ENCODE data around the gene MYADML2. TPM values are rescaled to one million over a fixed set of nuclear protein-coding genes. Genes with fewer than 3 reads are reported as not detected.

MYADML2 gene
- total RNA-seq, 1 donor from 2014 or later = not detected

DNA sequence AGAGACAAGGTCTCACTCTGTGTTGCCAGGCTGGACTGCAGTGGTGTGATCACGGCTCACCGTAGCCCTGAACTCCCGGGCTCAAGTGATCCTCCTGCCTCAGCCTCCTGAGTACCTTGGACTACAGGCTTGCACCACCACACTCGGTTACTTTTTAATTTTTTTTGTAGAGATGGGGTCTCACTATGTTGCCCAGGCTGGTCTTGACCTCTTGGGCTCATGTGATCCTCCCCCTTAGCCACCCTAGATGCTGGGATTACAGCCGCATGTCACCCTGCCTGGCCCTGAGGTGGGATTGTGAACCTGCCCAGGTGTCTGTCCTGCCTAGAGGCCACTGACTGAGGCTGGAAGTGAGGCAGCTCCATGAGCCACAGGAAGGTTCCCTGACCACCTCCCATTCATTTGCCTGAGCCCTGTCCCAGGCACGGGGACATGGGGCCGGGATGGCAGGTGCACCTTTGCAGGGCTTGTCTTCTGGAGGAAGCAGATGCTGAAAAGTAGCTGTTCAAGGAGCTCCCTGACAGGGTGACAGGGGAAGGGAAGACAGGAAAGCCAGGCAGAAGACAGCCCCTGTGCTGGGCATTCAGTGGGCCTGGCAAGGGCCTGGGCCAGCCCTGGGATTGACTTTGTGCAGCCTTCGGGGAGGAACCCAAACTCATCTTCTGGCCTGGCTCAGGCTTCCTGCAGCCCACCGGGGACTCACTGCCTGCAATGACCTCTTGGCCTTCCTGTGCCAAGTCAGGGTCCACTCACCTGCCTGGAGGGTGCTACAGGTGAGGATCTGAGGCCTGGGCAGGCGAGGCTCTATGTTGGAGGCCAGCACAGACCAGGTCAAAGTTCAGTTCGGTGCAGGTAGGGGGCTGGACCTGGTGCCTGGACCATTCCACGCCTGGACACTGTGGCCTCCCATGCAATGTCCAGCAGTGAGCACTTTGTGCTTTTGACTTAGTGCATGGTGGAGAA is 22.1 kb upstream of the MYADML2 start:
- Mint-ChIP-seq H3K36me3 (ENCODE audit: low read depth) (no peaks in the 10 kb centered on the region), H3K4me3 (ENCODE audit: low read depth) (no peak overlapping the region), H3K9me3 (peaks cover 4% of the 10 kb centered on the region), H3K27ac (no peak overlapping the region), H3K4me1 (ENCODE audit: low read depth) (peaks cover 3% of the 10 kb centered on the region), H3K27me3 (ENCODE audit: low read depth) (peaks cover 11% of the 10 kb centered on the region)
- DNase-seq (ENCODE audit: low spot score) = no peak
- intact Hi-C loops (cut with micrococcal nuclease) = loop anchor here (1.0 kb wide), 1 partner anchor 8 kb away; the partner anchor contains the start of gene ASPSCR1

DNA sequence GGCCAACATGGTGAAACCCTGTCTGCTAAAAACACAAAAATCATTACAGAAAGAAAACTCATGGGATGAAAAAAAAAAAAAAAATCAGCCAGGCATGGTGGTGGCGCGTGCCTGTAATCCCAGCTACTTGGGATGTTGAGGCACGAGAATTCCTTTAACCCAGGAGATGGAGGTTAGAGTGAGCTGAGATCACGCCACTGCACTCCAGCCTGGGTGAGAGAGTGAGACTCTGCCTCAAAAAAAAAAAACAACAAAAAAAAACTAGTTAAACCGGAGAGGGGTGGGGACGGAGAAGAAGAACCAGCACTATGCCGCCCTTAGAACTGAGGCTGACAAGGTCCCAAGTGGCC is 21.3 kb upstream of the MYADML2 start:
- H3K9me3 Mint-ChIP-seq = peaks cover 2% of the 10 kb centered on the region
- peaks cover 15% of the 10 kb centered on the region for H3K27me3 Mint-ChIP-seq (ENCODE audit: low read depth)
- H3K27ac Mint-ChIP-seq = no peak overlapping the region
- H3K36me3 Mint-ChIP-seq (ENCODE audit: low read depth) = no peaks in the 10 kb centered on the region
- peaks cover 3% of the 10 kb centered on the region for H3K4me1 Mint-ChIP-seq (ENCODE audit: low read depth)
- H3K4me3 Mint-ChIP-seq (ENCODE audit: low read depth) = peak overlapping the region; percentile 58
- DNase-seq (ENCODE audit: low spot score) = no peak
- intact Hi-C loops (cut with micrococcal nuclease) = loop anchor here (1.0 kb wide), 1 partner anchor 9 kb away; the partner anchor contains the start of gene ASPSCR1

DNA sequence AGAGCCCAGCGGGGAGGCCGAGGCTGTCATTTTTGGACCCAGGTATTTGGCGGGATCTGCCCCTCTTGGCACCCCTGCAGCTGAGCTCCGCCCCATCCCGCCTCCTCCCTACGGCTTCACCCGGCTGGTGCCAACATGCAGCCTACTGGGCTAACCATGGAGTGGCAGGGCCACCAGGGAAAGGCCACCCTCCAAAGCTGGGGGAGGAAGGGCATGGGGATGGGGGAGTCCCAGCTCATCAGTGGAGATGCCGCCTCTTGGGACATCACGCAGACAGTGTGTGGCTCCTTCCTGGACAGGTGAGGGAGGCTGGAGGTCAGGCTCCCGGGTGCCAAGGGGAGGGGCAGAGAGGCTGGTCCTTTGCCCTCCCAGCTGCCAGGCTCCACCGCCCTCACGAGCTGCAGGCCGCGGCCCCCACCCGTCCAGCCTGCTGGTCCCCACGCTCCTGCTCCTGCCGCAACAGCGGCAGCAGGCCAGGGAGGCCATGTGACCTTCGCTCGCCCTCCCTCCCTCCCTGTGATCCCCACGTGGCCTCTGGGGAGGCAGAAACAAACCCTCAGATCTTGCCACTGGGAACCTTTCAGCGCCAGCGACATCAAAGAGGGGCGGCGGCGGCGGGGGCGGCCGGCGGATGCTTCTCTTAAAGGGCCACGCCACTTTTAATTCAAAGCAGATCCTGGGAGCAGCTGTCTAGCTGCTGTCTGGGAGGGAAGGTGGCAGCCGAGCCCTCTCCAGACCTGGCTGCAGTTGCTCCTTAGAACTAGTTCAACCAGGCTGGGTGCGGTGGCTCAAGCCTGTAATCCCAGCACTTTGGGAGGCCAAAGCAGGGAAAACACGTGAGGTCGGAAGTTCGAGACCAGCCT is 20.7 kb upstream of the MYADML2 start:
- intact Hi-C loops (cut with micrococcal nuclease) = loop anchor here (1.0 kb wide), 1 partner anchor 10 kb away; the partner anchor contains the start of gene ASPSCR1
- H3K36me3 Mint-ChIP-seq (ENCODE audit: low read depth) = no peaks in the 10 kb centered on the region
- no peaks in the 10 kb centered on the region for H3K9me3 Mint-ChIP-seq
- peaks cover 21% of the 10 kb centered on the region for H3K27me3 Mint-ChIP-seq (ENCODE audit: low read depth)
- peak overlapping the region; percentile 58 for H3K4me3 Mint-ChIP-seq (ENCODE audit: low read depth)
- peaks cover 3% of the 10 kb centered on the region for H3K4me1 Mint-ChIP-seq (ENCODE audit: low read depth)
- no peak overlapping the region for H3K27ac Mint-ChIP-seq
- DNase-seq (ENCODE audit: low spot score) = peak; percentile 80

DNA sequence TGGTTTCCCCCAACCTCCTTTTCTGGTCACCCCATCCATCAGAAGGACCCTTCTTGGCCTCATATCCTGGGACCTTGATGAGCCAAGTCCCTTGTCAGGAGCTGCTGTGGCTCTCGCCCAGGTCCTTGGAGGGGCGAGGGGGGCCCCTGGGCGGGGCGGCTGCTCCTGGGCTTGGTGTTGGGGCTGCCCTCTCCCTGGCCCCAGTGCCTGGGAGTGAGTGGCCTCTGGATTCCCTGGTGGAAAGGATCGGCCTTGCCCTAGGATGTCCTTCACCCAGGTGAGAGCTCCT is 20.2 kb upstream of the MYADML2 start:
- peaks cover 24% of the 10 kb centered on the region for H3K27me3 Mint-ChIP-seq (ENCODE audit: low read depth)
- H3K36me3 Mint-ChIP-seq (ENCODE audit: low read depth) = no peaks in the 10 kb centered on the region
- H3K27ac Mint-ChIP-seq = no peak overlapping the region
- peaks cover 3% of the 10 kb centered on the region for H3K4me1 Mint-ChIP-seq (ENCODE audit: low read depth)
- no peak overlapping the region for H3K4me3 Mint-ChIP-seq (ENCODE audit: low read depth)
- intact Hi-C loops (cut with micrococcal nuclease) = no loop called here
- DNase-seq (ENCODE audit: low spot score) = no peak
- no peaks in the 10 kb centered on the region for H3K9me3 Mint-ChIP-seq

DNA sequence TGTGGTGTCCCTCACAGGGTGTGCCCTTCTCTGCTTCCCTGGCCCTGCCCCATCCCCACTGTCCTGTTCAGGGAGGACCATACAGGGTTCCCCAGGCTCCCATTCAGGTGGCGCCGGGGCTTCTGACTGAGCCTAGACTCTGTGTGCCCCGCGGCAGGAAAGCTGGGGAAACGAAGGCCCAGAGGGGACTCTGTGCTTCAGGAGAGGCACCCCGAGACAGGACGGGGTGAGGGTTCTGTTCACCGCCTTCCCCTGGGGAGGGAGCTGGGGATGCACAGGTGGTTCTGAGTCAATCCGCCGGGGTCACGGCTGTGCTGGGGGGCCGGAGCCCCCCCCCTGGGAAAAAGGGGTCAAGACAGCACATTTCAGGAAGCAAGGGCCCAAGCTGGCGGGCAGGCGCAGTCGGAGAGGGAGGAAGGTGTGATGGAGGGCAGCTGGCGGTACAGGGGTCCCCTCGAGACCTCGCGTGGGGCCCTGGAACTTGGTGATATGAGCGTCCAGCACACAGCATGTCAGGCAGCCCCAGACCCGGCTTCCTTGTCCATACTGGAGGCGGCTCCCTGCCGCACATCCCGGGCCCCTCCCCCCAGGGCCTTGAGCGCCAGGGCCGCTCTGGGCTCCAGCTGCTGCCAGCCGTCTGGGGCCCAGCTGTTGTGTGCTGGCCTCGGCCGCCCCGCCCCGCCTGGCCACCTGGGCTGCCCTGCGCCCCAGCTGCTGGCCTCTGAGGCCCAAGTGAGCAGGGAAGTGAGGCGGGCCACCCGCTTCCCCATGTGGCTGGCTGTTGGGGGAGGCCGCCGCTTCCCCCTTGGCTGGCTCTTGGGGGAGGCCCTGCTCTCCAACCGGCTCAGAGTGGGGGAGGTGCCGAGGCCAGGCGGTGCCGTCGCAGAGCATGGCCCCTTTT is 19.6 kb upstream of the MYADML2 start:
- Mint-ChIP-seq H3K4me3 (ENCODE audit: low read depth) (no peak overlapping the region), H3K9me3 (no peaks in the 10 kb centered on the region), H3K27ac (no peak overlapping the region), H3K4me1 (ENCODE audit: low read depth) (peaks cover 3% of the 10 kb centered on the region), H3K36me3 (ENCODE audit: low read depth) (no peaks in the 10 kb centered on the region), H3K27me3 (ENCODE audit: low read depth) (peaks cover 26% of the 10 kb centered on the region)
- DNase-seq (ENCODE audit: low spot score) = no peak
- intact Hi-C loops (cut with micrococcal nuclease) = no loop called here

DNA sequence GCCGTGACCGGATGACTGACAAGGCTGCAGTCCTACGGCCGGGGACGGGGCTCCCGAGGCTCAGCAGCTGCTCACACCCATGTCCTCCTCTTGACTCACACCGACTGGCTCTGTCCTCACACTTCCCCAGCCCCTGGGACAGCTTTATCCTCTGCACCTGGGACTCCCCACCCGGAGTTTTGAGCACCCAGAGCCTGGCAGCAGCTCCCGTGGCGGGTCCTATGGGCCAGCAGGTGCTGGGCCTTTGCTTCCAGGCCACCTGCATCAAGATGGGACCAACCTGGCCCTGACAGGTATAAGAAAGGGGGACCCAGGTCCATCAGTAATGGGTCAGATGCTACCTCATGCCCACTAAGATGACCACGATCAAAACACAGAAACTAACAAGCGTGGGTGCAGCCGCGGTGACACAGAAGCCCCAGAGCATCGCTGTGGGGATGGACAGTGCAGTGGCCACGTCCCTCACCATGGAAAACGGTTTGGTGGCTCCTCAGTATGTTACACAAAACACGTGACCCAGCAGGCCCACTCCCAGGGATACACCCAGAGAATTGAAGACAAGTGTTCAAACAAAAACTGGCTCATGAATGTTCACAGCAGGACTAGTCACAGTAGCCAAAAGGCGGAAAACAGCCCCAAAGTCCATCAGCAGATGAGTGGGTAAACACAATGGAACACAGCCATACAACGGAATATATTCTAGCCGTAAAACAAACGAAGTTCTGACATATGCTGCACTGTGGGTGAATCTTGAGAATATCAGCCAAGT is 17.2 kb upstream of the MYADML2 start:
- Mint-ChIP-seq H3K9me3 (no peaks in the 10 kb centered on the region), H3K36me3 (ENCODE audit: low read depth) (no peaks in the 10 kb centered on the region), H3K27me3 (ENCODE audit: low read depth) (peaks cover 26% of the 10 kb centered on the region), H3K27ac (no peak overlapping the region), H3K4me3 (ENCODE audit: low read depth) (no peak overlapping the region), H3K4me1 (ENCODE audit: low read depth) (peaks cover 3% of the 10 kb centered on the region)
- DNase-seq (ENCODE audit: low spot score) = no peak
- intact Hi-C loops (cut with micrococcal nuclease) = no loop called here

DNA sequence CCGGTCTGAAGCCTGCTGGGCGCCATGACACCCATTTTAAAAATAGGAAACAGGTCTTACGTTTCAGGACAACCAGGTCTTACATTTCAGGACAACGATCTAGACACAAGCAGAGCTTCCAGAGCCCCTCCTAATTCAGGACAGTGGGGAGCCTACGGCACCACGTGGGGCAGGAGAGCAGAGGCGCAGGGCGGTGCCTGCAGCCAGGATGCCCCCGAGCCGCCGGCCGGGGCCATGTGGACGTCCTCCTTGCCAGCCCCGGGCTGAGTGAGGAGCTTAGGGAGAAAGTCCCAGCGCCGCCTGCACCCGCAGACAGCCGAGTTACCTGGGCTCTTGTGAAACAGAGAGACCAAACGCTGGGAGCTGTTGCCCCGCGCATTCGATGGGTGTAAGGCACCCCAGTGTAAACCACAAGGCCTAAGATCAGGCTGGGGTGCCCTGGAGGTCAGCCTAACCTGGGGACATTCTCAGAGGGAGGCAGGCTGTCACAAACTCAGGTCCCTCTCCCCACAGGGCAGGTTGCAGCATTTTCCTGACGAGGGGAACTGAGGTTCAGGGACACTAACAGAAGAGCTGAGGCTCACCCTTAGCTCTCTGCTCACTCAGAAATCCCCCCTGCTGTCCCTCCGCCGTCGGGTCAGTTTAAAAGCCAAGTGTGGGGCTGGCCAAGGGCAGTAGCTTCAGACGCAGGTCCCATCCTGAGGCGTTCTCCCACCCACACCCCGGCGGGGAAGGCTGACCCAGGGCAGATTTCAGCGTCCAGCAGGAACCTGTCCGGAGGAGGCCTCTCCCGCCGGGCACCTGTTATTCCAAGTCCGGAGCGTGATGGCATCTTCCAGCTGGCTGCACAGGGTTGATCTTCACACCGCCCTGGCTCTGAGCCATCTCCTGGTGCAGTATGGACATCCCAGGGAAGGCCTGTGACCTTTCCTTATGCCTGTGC is 15.7 kb upstream of the MYADML2 start:
- intact Hi-C loops (cut with micrococcal nuclease) = no loop called here
- H3K36me3 Mint-ChIP-seq (ENCODE audit: low read depth) = no peaks in the 10 kb centered on the region
- H3K27ac Mint-ChIP-seq = no peak overlapping the region
- no peak for DNase-seq (ENCODE audit: low spot score)
- no peak overlapping the region for H3K4me3 Mint-ChIP-seq (ENCODE audit: low read depth)
- no peaks in the 10 kb centered on the region for H3K9me3 Mint-ChIP-seq
- H3K27me3 Mint-ChIP-seq (ENCODE audit: low read depth) = peaks cover 37% of the 10 kb centered on the region
- H3K4me1 Mint-ChIP-seq (ENCODE audit: low read depth) = no peaks in the 10 kb centered on the region

DNA sequence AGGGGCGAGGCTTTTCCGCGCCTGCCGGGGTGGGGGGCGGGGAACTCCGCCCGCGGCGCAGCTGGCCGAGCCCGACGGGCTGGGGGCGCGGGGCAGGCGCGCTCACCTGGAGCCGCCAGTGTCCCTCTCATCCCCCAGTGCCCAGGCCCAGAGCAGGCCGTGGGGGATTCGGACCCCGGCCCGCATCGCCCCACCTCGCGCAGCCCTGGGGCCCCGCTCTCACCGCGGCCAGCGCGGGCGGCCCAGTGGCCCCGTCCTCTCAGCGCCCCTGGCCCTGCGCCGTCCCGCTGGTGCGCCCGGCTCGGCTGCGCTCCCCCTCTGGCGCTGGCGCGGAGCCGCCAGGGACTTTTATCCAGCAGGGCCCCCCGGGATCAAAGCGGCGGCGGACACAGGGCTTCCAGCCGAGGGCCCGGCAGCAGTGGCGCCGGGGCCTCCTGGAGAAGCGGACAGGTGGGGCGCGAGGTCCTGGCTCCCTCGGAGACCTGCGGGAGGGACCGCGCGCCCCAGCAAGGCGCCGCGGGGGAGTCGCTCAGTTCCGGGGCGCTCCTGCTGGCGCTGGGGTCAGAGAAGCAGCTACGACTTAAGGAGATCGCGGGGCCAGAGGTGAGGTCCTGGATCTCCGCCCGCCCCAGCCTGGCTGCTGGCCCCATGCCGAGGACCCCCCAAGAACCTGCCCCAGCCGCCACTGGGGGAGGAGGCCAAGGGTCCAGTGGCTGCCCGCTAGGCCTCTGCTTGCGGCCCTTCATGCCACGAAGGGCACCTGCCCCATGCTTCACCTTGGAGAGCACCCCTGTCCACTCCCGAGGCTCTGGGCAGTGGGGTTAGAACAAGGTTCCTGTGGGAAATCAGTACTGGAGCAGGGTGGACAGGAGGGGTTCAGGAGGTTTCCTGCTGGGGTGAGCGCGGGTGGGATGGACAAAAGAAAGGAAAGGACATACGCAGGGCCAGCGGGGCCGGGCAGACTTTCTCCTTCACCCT is 14.8 kb upstream of the MYADML2 start:
- no peaks in the 10 kb centered on the region for H3K36me3 Mint-ChIP-seq (ENCODE audit: low read depth)
- no peaks in the 10 kb centered on the region for H3K9me3 Mint-ChIP-seq
- intact Hi-C loops (cut with micrococcal nuclease) = no loop called here
- H3K27me3 Mint-ChIP-seq (ENCODE audit: low read depth) = peaks cover 42% of the 10 kb centered on the region
- no peaks in the 10 kb centered on the region for H3K4me1 Mint-ChIP-seq (ENCODE audit: low read depth)
- no peak for DNase-seq (ENCODE audit: low spot score)
- H3K27ac Mint-ChIP-seq = no peak overlapping the region
- H3K4me3 Mint-ChIP-seq (ENCODE audit: low read depth) = no peak overlapping the region

DNA sequence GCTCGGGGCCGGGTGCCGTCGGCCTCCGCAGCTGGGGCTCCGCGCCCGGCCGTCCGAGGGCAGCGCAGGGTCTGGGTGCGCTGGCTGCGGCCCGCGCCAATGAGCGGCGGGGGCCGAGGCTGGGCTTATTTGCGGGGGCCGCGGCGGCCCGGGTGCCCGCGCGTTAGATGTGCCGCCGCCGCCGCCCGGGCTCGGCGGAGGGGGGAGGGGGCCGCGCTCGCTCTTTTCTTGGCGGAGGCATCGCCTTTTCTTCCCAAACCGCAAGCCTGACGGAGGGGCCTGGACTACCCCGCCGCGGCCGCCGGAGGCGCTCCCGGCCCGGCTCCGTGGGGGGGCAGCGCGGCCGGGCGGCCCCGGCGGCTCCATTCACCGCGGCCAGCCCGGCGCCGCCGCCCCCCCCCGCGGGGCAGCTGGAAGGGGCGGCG is 14.1 kb upstream of the MYADML2 start, which contains the start of gene NOTUM:
Gene NOTUM, minus strand, starts transcription at position 101 of the 425 bp plus-strand sequence. CDS start 278 bp downstream, outside the sequence.
- intact Hi-C loops (cut with micrococcal nuclease) = no loop called here
- H3K4me3 Mint-ChIP-seq (ENCODE audit: low read depth) = no peak within 1 kb of the TSS

More for the DNA sequence above, 14.1 kb upstream of the MYADML2 start, which contains the start of gene NOTUM:
- Mint-ChIP-seq H3K27me3 (ENCODE audit: low read depth) (peaks cover 42% of the 10 kb centered on the region), H3K27ac (no peak within 1 kb of the TSS), H3K4me1 (ENCODE audit: low read depth) (no peaks in the 10 kb centered on the region), H3K9me3 (no peaks in the 10 kb centered on the region), H3K36me3 (ENCODE audit: low read depth) (no peaks in the 10 kb centered on the region)
- DNase-seq (ENCODE audit: low spot score) = no peak

Data from activated T-helper 2 cell treated with anti-CD3 and anti-CD28 coated beads, Interferon-gamma antibody, Interleukin-2, Interleukin-4, amounts not matched to agents 10 μg/mL and 5 μg/mL and 100 μg/mL, durations not matched to agents 14 hours and 24 hours and 36 hours (primary cell).